VCaP (cell line): ENCODE data around the gene KAZN.

Source experiments
- H3K27ac ChIP-seq: fragments of 450-650 bp; 2 replicates; pipeline ENCODE4 v1.5.1; 2017
- CTCF ChIP-seq: fragments of 450-650 bp; conservative IDR thresholded peaks from 2 replicates; pipeline ENCODE4 v1.5.1; 2017; ENCODE audit warnings: mild to moderate bottlenecking, moderate library complexity

The KAZN gene

DNA sequence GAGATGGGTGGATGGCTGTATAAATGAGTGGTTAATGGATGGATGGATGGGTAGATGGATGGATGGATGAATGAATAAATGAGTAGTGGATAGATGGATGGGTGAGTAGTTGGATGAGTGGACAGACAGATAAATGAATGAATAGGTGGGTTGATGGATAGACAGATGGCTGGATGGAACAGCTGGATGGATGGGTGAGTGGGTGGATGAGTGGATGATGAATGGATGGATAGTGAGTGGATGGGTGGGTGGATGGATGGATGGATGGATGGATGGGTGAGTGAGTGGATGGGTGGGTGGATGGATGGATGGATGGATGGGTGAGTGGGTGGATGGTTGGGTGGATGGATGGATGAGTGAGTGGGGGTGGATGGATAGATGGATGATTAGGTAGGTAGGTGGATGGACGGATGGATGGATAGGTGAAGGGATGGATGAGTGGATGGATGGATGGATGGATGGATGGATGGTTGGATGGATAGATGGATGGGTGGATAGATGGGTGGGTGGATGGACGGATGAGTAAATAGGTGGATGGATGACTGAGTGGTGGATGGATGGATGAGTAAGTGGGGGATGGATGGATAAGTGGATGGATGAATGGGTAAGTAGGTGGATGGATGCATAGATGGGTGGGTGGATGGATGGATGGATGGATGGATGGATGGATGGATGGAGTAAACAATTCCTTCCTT, 246.6 kb downstream of the KAZN start:
- no peak for TF ChIP-seq CTCF
- H3K27ac ChIP-seq, result no peak overlapping the region

DNA sequence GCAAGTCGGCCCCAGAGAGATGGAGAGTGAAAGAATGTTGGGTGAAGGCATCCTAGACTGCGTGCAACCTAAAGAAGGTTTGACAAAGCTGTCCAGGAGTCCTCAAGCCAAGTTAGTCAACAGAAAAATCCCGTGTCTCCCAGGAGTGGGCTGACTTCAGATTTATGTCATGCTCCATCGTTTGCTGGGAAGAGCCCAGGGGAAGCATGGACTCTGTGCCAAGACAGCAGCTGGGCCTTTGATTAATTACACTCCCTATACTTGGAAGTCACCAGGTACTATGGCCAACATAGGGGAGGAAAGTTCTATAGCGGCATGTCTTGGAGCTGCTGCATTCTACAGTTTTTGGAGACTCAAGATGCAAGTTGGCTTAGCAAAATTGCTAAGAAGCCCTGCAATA, 247.4 kb downstream of the KAZN start:
- H3K27ac ChIP-seq, result no peak overlapping the region
- TF ChIP-seq CTCF, result no peak

GRCh38 chr1:14846688-14847087, 248.2 kb downstream of the KAZN start:
- no peak for TF ChIP-seq CTCF

GRCh38 chr1:14848203-14848602, 249.7 kb downstream of the KAZN start:
- H3K27ac ChIP-seq, result no peak overlapping the region
- no peak for TF ChIP-seq CTCF

More at GRCh38 chr1:14846688-14847087, 248.2 kb downstream of the KAZN start:
- no peak overlapping the region for H3K27ac ChIP-seq

DNA sequence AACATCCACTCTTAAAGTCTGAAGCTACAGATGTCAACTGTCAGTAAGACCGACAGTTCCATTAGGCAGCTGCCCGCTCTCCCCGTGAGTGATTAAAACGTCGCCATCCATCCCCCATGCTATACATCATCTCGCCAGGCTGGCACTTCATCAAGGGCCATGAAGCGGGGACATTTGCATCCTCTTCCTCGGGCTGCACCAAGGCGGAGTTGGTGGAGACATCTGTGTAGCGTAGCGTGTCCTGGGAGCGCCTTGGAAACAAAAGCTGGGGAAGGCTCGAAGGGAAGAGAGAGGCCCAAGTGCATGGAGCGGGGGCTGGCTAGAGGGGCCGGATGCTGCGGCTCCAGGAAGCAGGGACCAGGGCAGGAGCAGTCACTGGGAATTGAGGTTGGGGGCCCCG, 250.1 kb downstream of the KAZN start:
- TF ChIP-seq CTCF, result no peak
- H3K27ac ChIP-seq, result no peak overlapping the region

DNA sequence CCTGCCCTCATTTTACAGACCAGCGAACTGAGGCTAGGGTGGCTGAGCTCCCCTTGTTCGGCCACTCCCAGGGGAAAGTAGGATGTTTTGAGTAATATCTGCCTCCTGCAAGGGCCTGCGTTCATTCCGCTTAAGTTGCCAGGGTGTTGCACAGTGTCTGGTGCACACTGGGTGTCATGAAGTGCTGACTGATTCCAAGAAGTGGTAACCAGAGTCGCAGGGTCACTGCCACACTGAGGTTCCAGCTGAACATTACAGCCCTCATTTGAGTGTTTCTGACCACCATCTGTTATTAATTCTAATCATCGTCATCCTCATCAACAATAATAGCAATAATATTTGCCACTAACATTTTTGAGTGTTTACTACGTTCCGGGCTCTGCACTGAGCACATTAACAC, 250.6 kb downstream of the KAZN start:
- no peak overlapping the region for H3K27ac ChIP-seq
- no peak for TF ChIP-seq CTCF

DNA sequence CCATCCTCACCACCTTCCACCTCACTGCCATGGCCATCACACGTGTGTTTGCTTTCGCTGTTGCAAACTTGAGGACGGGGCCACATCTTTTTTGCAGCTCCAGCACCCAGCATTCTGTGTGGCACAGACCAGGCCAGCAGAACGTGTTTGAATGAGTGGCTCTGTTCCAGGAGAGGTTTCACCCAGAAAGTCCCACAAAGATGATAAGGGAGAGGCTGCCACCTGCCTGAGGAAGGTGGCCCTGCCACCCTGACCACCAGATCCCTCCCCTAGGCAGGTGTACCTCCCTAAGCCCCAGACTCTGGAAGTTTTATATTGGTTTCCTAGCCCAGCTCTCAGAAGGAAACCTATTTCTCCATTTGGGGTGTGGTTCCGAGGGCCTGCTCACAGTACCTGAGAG, 252.1 kb downstream of the KAZN start:
- H3K27ac ChIP-seq, result no peak overlapping the region
- peak; percentile 66 for TF ChIP-seq CTCF
